Measurements from ENCODE around the gene RPS6KA3.

Gene RPS6KA3

GRCh38 chrX:20111271-20111670, 155.4 kb downstream of the RPS6KA3 start:
- no peak for DNase-seq (ENCODE audit: extremely low read depth in 1 of 2, low read depth in 1 of 2)

- DNase-seq (ENCODE audit: extremely low read depth in 1 of 2, low read depth in 1 of 2): no peak
Measured at GRCh38 chrX:20101934-20102581, 164.7 kb downstream of the RPS6KA3 start.
